Regular cardiac myocyte (primary cell): ENCODE data around the gene ZMIZ1. TPM values are rescaled to one million over a fixed set of nuclear protein-coding genes. Genes with fewer than 3 reads are reported as not detected.

ENCODE experiments used
- total RNA-seq: library from RNA; depleted of rRNA; stranded (reverse); fragments of >200 nt; gene quantifications from 2 replicates; pipeline ENCODE4 v1.2.3, GENCODE V29; 2014

Gene ZMIZ1, protein sequence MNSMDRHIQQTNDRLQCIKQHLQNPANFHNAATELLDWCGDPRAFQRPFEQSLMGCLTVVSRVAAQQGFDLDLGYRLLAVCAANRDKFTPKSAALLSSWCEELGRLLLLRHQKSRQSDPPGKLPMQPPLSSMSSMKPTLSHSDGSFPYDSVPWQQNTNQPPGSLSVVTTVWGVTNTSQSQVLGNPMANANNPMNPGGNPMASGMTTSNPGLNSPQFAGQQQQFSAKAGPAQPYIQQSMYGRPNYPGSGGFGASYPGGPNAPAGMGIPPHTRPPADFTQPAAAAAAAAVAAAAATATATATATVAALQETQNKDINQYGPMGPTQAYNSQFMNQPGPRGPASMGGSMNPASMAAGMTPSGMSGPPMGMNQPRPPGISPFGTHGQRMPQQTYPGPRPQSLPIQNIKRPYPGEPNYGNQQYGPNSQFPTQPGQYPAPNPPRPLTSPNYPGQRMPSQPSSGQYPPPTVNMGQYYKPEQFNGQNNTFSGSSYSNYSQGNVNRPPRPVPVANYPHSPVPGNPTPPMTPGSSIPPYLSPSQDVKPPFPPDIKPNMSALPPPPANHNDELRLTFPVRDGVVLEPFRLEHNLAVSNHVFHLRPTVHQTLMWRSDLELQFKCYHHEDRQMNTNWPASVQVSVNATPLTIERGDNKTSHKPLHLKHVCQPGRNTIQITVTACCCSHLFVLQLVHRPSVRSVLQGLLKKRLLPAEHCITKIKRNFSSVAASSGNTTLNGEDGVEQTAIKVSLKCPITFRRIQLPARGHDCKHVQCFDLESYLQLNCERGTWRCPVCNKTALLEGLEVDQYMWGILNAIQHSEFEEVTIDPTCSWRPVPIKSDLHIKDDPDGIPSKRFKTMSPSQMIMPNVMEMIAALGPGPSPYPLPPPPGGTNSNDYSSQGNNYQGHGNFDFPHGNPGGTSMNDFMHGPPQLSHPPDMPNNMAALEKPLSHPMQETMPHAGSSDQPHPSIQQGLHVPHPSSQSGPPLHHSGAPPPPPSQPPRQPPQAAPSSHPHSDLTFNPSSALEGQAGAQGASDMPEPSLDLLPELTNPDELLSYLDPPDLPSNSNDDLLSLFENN
- 8.6 and 12.1 TPM in 2 replicates for total RNA-seq

GRCh38 chr10:79068562-79069324 lies at the start of gene ZMIZ1:
Gene ZMIZ1 (plus strand): TSS chr10:79068966. CDS start chr10:79201633, 132,667 bp downstream.

DNA sequence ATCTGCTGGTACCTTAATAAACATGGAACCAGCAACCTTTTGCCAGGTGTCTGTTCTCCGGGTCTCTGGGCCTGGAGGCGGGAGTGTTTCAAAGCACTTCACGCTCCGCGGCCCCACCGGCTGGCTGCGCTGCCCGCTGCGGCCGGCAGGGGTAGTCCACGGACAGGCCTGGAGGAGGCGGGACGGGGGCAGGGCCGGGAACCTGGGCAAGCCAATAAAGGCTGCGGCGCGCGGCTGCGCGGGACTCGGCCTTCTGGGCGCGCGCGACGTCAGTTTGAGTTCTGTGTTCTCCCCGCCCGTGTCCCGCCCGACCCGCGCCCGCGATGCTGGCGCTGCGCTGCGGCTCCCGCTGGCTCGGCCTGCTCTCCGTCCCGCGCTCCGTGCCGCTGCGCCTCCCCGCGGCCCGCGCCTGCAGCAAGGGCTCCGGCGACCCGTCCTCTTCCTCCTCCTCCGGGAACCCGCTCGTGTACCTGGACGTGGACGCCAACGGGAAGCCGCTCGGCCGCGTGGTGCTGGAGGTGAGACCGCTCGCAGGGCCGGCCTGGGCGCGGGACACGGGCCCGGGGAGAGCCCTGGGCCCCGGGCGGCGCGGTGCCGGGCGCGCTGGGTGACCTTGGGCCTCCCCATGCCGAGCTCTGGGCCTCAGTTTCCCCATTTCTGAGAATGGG lies 278.6 kb downstream of the ZMIZ1 start, which contains the start of gene PPIF:
TSS of gene PPIF (plus strand) at position 244 of the 668 bp plus-strand sequence. CDS start at position 324, 80 bp downstream.

